ENCODE measurements around the gene RASL12.

Gene RASL12

GRCh38 chr15:65081758-65082157, 14.0 kb upstream of the RASL12 start:
- H3K27ac ChIP-seq (ENCODE audit: poor library complexity, severe bottlenecking), result no peak overlapping the region
- H3K4me3 ChIP-seq (ENCODE audit: severe bottlenecking), result no peak overlapping the region
- peaks cover 12% of the 10 kb centered on the region for H3K27me3 ChIP-seq (ENCODE audit: insufficient read depth, poor library complexity, severe bottlenecking)
- no peaks in the 10 kb centered on the region for H3K9me3 ChIP-seq (ENCODE audit: severe bottlenecking)
- TF ChIP-seq, protein P1, sequence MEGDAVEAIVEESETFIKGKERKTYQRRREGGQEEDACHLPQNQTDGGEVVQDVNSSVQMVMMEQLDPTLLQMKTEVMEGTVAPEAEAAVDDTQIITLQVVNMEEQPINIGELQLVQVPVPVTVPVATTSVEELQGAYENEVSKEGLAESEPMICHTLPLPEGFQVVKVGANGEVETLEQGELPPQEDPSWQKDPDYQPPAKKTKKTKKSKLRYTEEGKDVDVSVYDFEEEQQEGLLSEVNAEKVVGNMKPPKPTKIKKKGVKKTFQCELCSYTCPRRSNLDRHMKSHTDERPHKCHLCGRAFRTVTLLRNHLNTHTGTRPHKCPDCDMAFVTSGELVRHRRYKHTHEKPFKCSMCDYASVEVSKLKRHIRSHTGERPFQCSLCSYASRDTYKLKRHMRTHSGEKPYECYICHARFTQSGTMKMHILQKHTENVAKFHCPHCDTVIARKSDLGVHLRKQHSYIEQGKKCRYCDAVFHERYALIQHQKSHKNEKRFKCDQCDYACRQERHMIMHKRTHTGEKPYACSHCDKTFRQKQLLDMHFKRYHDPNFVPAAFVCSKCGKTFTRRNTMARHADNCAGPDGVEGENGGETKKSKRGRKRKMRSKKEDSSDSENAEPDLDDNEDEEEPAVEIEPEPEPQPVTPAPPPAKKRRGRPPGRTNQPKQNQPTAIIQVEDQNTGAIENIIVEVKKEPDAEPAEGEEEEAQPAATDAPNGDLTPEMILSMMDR (IDR thresholded peaks at IDR 0.05; ENCODE audit: poor library complexity, severe bottlenecking), result no peak
- no peak for ATAC-seq (ENCODE audit: low read depth)
- H3K36me3 ChIP-seq (ENCODE audit: low read depth), result no peaks in the 10 kb centered on the region
- H3K4me1 ChIP-seq (ENCODE audit: insufficient read depth, poor library complexity, severe bottlenecking), result no peaks in the 10 kb centered on the region
- no peak for DNase-seq (ENCODE audit: low spot score)

GRCh38 chr15:65081270-65081669, 13.5 kb upstream of the RASL12 start:
- Histone ChIP-seq H3K4me1 (ENCODE audit: insufficient read depth, poor library complexity, severe bottlenecking) (no peaks in the 10 kb centered on the region), H3K36me3 (ENCODE audit: low read depth) (no peaks in the 10 kb centered on the region), H3K4me3 (ENCODE audit: severe bottlenecking) (no peak overlapping the region), H3K27me3 (ENCODE audit: insufficient read depth, poor library complexity, severe bottlenecking) (peaks cover 15% of the 10 kb centered on the region), H3K27ac (ENCODE audit: poor library complexity, severe bottlenecking) (no peak overlapping the region), H3K9me3 (ENCODE audit: severe bottlenecking) (no peaks in the 10 kb centered on the region)
- DNase-seq (ENCODE audit: low spot score), result no peak
- no peak for ATAC-seq (ENCODE audit: low read depth)
- TF ChIP-seq, protein P1 (IDR thresholded peaks at IDR 0.05; ENCODE audit: poor library complexity, severe bottlenecking), result no peak

GRCh38 chr15:65079580-65079979, 11.8 kb upstream of the RASL12 start:
- TF ChIP-seq, protein P1 (IDR thresholded peaks at IDR 0.05; ENCODE audit: poor library complexity, severe bottlenecking), result no peak
- Histone ChIP-seq H3K27ac (ENCODE audit: poor library complexity, severe bottlenecking) (no peak overlapping the region), H3K9me3 (ENCODE audit: severe bottlenecking) (no peaks in the 10 kb centered on the region), H3K27me3 (ENCODE audit: insufficient read depth, poor library complexity, severe bottlenecking) (peaks cover 15% of the 10 kb centered on the region), H3K4me1 (ENCODE audit: insufficient read depth, poor library complexity, severe bottlenecking) (no peaks in the 10 kb centered on the region), H3K4me3 (ENCODE audit: severe bottlenecking) (no peak overlapping the region), H3K36me3 (ENCODE audit: low read depth) (no peaks in the 10 kb centered on the region)
- DNase-seq (ENCODE audit: low spot score) (no peak), ATAC-seq (ENCODE audit: low read depth) (peak; percentile 5; the same call in 1 of the 3 replicates)

DNA sequence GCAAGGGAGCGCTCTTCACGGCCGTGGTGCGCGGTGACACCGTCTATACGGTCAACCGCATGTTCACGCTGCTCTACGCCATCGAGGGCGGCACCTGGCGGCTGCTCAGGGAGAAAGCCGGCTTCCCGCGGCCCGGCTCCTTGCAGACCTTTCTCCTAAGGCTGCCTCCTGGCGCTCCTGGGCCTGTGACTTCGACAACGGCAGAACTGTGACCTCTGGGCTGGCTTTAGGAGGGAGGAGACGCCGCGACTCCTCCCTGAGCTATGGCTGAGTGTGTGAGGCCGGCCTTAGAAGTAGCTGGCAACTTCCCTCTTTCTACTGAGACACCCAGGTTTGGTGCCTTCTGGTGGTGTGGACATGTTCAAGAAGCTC, 10.2 kb upstream of the RASL12 start:
- ATAC-seq (ENCODE audit: low read depth), result 0 out of 3 replicates have a peak, but pooled peaks have one; percentile 15
- Histone ChIP-seq H3K4me1 (ENCODE audit: insufficient read depth, poor library complexity, severe bottlenecking) (no peaks in the 10 kb centered on the region), H3K27me3 (ENCODE audit: insufficient read depth, poor library complexity, severe bottlenecking) (peaks cover 15% of the 10 kb centered on the region), H3K9me3 (ENCODE audit: severe bottlenecking) (no peaks in the 10 kb centered on the region), H3K4me3 (ENCODE audit: severe bottlenecking) (no peak overlapping the region), H3K27ac (ENCODE audit: poor library complexity, severe bottlenecking) (no peak overlapping the region), H3K36me3 (ENCODE audit: low read depth) (no peaks in the 10 kb centered on the region)
- no peak for DNase-seq (ENCODE audit: low spot score)
- TF ChIP-seq, protein P1 (IDR thresholded peaks at IDR 0.05; ENCODE audit: poor library complexity, severe bottlenecking), result peak; percentile 7

- DNase-seq (ENCODE audit: low spot score) (peak; percentile 69), ATAC-seq (ENCODE audit: low read depth) (no peak)
- TF ChIP-seq, protein P1 (IDR thresholded peaks at IDR 0.05; ENCODE audit: poor library complexity, severe bottlenecking), result no peak
- H3K27me3 ChIP-seq (ENCODE audit: insufficient read depth, poor library complexity, severe bottlenecking), result peaks cover 15% of the 10 kb centered on the region
- H3K4me1 ChIP-seq (ENCODE audit: insufficient read depth, poor library complexity, severe bottlenecking), result no peaks in the 10 kb centered on the region
- no peaks in the 10 kb centered on the region for H3K9me3 ChIP-seq (ENCODE audit: severe bottlenecking)
- H3K36me3 ChIP-seq (ENCODE audit: low read depth), result no peaks in the 10 kb centered on the region
- H3K27ac ChIP-seq (ENCODE audit: poor library complexity, severe bottlenecking), result no peak overlapping the region
- H3K4me3 ChIP-seq (ENCODE audit: severe bottlenecking), result no peak overlapping the region
Measured at GRCh38 chr15:65077291-65077980, 9.6 kb upstream of the RASL12 start.
